ENCODE data around the gene ITLN2. TPM values are rescaled to one million over a fixed set of nuclear protein-coding genes. Genes with fewer than 3 reads are reported as not detected.

Gene ITLN2
- total and polyA plus RNA-seq, 8 donors: 0.19 TPM; not detected in 7

GRCh38 chr1:160911925-160912324 is 42.7 kb downstream of the ITLN2 start:
- H3K4me1 ChIP-seq: peaks cover 0 to 3% (median 0%) of the 10 kb centered on the region in 3 donors
- H3K9me3 ChIP-seq: no peaks in the 10 kb centered on the region
- no peak overlapping the region for H3K4me3 ChIP-seq
- FAIRE-seq (no peak), DNase-seq (no peak), ATAC-seq (peak in 1 of 4 donors; percentile 53)
- WGBS, 2 donors: 42 to 45% methylated on average over 2 of the region's 2 CpGs
- intact Hi-C loops (cut with DNase I): no loop called here
- H3K27ac ChIP-seq: no peak overlapping the region
- TF ChIP-seq CTCF (IDR thresholded peaks at IDR 0.05): no peak
- H3K27me3 ChIP-seq: no peaks in the 10 kb centered on the region
- no peaks in the 10 kb centered on the region for H3K36me3 ChIP-seq

- intact Hi-C loops (cut with DNase I): no loop called here
- Histone ChIP-seq H3K36me3 (no peaks in the 10 kb centered on the region), H3K4me1 (peaks cover 0 to 3% (median 0%) of the 10 kb centered on the region in 3 donors), H3K9me3 (no peaks in the 10 kb centered on the region), H3K27me3 (no peaks in the 10 kb centered on the region), H3K27ac (no peak overlapping the region), H3K4me3 (no peak overlapping the region)
- peak in 3 of 4 donors; percentile 62 to 78 (median 74) for ATAC-seq
- no peak for TF ChIP-seq CTCF (IDR thresholded peaks at IDR 0.05)
- FAIRE-seq: no peak
- WGBS, 2 donors: 21 to 22% methylated on average over 7 of the region's 7 CpGs
- DNase-seq: peak in 2 of 6 donors; percentile 20 to 23
Observed at GRCh38 chr1:160911441-160911840, 43.2 kb downstream of the ITLN2 start.

GRCh38 chr1:160910170-160910750 is 44.3 kb downstream of the ITLN2 start:
- ATAC-seq (peak in 3 of 4 donors; percentile 56 to 80 (median 76)), DNase-seq (peak in 2 of 6 donors; percentile 41 to 47), FAIRE-seq (no peak)
- no peaks in the 10 kb centered on the region for H3K9me3 ChIP-seq
- H3K4me3 ChIP-seq: no peak overlapping the region
- H3K4me1 ChIP-seq: peaks cover 0 to 3% (median 0%) of the 10 kb centered on the region in 3 donors
- TF ChIP-seq CTCF (IDR thresholded peaks at IDR 0.05): no peak
- no peak overlapping the region for H3K27ac ChIP-seq
- H3K36me3 ChIP-seq: no peaks in the 10 kb centered on the region
- WGBS, 2 donors: 50 to 51% methylated on average over 6 of the region's 6 CpGs
- no peaks in the 10 kb centered on the region for H3K27me3 ChIP-seq
- intact Hi-C loops (cut with DNase I): no loop called here

- no peak overlapping the region for H3K27ac ChIP-seq
Observed at GRCh38 chr1:160907976-160908375, 46.6 kb downstream of the ITLN2 start.

More at GRCh38 chr1:160907976-160908375, 46.6 kb downstream of the ITLN2 start:
- Histone ChIP-seq H3K4me1 (peaks cover 0 to 3% (median 0%) of the 10 kb centered on the region in 3 donors), H3K4me3 (no peak overlapping the region), H3K36me3 (no peaks in the 10 kb centered on the region), H3K27me3 (no peaks in the 10 kb centered on the region), H3K9me3 (no peaks in the 10 kb centered on the region)
- no peak for TF ChIP-seq CTCF (IDR thresholded peaks at IDR 0.05)
- intact Hi-C loops (cut with DNase I): no loop called here
- DNase-seq (peak in 2 of 6 donors; percentile 42 to 43), ATAC-seq (peak in 2 of 4 donors; percentile 38 to 56), FAIRE-seq (no peak)
- WGBS, 2 donors: 36 to 39% methylated on average over 7 of the region's 7 CpGs

Measured in pancreas (tissue), 10 donors.